ENCODE measurements around the gene CD93. TPM values are rescaled to one million over a fixed set of nuclear protein-coding genes. Genes with fewer than 3 reads are reported as not detected.

CD93 gene
- total RNA-seq, 1 donor from 2014 or later = 3.4 TPM

DNA sequence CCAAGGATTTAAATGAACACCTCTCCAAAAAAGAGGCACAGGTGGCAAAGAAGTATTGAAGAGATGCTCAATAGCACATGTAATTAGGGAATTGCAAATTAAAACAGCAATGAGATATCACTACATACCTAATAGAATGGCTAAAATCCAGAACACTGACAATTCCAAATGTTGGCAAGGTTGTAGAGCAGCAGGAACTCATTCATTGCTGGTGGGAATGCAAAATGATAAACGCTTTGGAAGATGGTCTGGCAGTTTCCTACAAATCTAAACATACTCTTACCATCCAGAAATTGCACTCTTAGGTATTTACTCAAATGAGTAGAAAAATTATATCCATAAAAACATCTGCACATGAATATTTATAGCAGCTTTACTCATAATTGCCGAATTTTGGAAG lies 17.0 kb downstream of the CD93 start:
- Mint-ChIP-seq H3K36me3 (ENCODE audit: low read depth) (no peaks in the 10 kb centered on the region), H3K9me3 (ENCODE audit: low read depth) (no peaks in the 10 kb centered on the region), H3K4me1 (ENCODE audit: low read depth) (no peaks in the 10 kb centered on the region), H3K4me3 (ENCODE audit: unreplicated experiment) (no peak overlapping the region), H3K27ac (ENCODE audit: unreplicated experiment) (no peak overlapping the region), H3K27me3 (ENCODE audit: low read depth) (no peaks in the 10 kb centered on the region)
- TF ChIP-seq, protein P1, sequence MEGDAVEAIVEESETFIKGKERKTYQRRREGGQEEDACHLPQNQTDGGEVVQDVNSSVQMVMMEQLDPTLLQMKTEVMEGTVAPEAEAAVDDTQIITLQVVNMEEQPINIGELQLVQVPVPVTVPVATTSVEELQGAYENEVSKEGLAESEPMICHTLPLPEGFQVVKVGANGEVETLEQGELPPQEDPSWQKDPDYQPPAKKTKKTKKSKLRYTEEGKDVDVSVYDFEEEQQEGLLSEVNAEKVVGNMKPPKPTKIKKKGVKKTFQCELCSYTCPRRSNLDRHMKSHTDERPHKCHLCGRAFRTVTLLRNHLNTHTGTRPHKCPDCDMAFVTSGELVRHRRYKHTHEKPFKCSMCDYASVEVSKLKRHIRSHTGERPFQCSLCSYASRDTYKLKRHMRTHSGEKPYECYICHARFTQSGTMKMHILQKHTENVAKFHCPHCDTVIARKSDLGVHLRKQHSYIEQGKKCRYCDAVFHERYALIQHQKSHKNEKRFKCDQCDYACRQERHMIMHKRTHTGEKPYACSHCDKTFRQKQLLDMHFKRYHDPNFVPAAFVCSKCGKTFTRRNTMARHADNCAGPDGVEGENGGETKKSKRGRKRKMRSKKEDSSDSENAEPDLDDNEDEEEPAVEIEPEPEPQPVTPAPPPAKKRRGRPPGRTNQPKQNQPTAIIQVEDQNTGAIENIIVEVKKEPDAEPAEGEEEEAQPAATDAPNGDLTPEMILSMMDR (IDR thresholded peaks at IDR 0.05) = no peak
- no peak for DNase-seq (ENCODE audit: low spot score)

DNA sequence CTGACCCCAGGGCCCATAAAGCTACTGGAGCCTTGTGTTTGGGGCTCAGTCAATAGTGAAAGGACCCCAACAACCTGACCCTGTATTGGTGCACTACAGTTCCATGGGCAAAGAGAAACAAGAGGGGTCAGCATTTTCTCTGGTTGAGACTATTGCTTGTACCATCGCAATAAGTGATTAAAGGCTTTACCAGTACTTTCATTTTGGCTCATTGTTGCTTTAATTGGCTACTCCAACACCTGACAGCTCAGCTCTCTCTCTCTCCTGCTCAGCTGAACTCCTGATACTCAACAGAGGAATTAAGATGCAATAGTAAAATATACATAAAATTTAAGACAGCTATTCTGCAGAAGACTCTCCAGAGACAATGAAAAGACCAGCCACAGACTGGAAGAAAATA lies 17.8 kb downstream of the CD93 start:
- Mint-ChIP-seq H3K4me3 (ENCODE audit: unreplicated experiment) (no peak overlapping the region), H3K27ac (ENCODE audit: unreplicated experiment) (no peak overlapping the region), H3K9me3 (ENCODE audit: low read depth) (no peaks in the 10 kb centered on the region), H3K27me3 (ENCODE audit: low read depth) (no peaks in the 10 kb centered on the region), H3K36me3 (ENCODE audit: low read depth) (no peaks in the 10 kb centered on the region), H3K4me1 (ENCODE audit: low read depth) (peaks cover 8% of the 10 kb centered on the region)
- no peak for DNase-seq (ENCODE audit: low spot score)
- TF ChIP-seq, protein P1 (IDR thresholded peaks at IDR 0.05) = no peak

GRCh38 chr20:23066772-23067171 lies 19.4 kb downstream of the CD93 start:
- no peak overlapping the region for H3K4me3 Mint-ChIP-seq (ENCODE audit: unreplicated experiment)
- no peaks in the 10 kb centered on the region for H3K9me3 Mint-ChIP-seq (ENCODE audit: low read depth)
- H3K4me1 Mint-ChIP-seq (ENCODE audit: low read depth) = peaks cover 21% of the 10 kb centered on the region
- no peak overlapping the region for H3K27ac Mint-ChIP-seq (ENCODE audit: unreplicated experiment)
- no peaks in the 10 kb centered on the region for H3K36me3 Mint-ChIP-seq (ENCODE audit: low read depth)
- H3K27me3 Mint-ChIP-seq (ENCODE audit: low read depth) = no peaks in the 10 kb centered on the region
- TF ChIP-seq, protein P1 (IDR thresholded peaks at IDR 0.05) = no peak
- no peak for DNase-seq (ENCODE audit: low spot score)

- TF ChIP-seq, protein P1 (IDR thresholded peaks at IDR 0.05) = no peak
- H3K27ac Mint-ChIP-seq (ENCODE audit: unreplicated experiment) = no peak overlapping the region
- no peaks in the 10 kb centered on the region for H3K36me3 Mint-ChIP-seq (ENCODE audit: low read depth)
- peaks cover 33% of the 10 kb centered on the region for H3K4me1 Mint-ChIP-seq (ENCODE audit: low read depth)
- no peaks in the 10 kb centered on the region for H3K9me3 Mint-ChIP-seq (ENCODE audit: low read depth)
- no peak for DNase-seq (ENCODE audit: low spot score)
- H3K4me3 Mint-ChIP-seq (ENCODE audit: unreplicated experiment) = no peak overlapping the region
- no peaks in the 10 kb centered on the region for H3K27me3 Mint-ChIP-seq (ENCODE audit: low read depth)
These were observed 20.6 kb downstream of the CD93 start for GRCh38 chr20:23065266-23066201.

- Mint-ChIP-seq H3K27ac (ENCODE audit: unreplicated experiment) (no peak overlapping the region), H3K36me3 (ENCODE audit: low read depth) (no peaks in the 10 kb centered on the region), H3K9me3 (ENCODE audit: low read depth) (no peaks in the 10 kb centered on the region), H3K27me3 (ENCODE audit: low read depth) (no peaks in the 10 kb centered on the region), H3K4me3 (ENCODE audit: unreplicated experiment) (no peak overlapping the region), H3K4me1 (ENCODE audit: low read depth) (peaks cover 39% of the 10 kb centered on the region)
- DNase-seq (ENCODE audit: low spot score) = no peak
- TF ChIP-seq, protein P1 (IDR thresholded peaks at IDR 0.05) = no peak
These were observed 22.5 kb downstream of the CD93 start for GRCh38 chr20:23063581-23063980.
